ENCODE data around the gene AGL. TPM values are rescaled to one million over a fixed set of nuclear protein-coding genes. Genes with fewer than 3 reads are reported as not detected.
"Not testable (repeated sequence)": the region's sequence is repeated elsewhere in the genome, so short reads cannot be mapped to it uniquely, and the experiment has no call there.

Gene AGL
- total and polyA plus RNA-seq, 12 donors = 10.5 to 73.1 (median 54.6) TPM

- Histone ChIP-seq H3K4me1 (peaks cover 0 to 33% (median 14%) of the 10 kb centered on the region in 9 donors), H3K9me3 (no peaks in the 10 kb centered on the region), H3K27me3 (no peaks in the 10 kb centered on the region), H3K27ac (peak overlapping the region in 5 of 10 donors; percentile 10 to 93 (median 91)), H3K4me3 (peak overlapping the region in 9 of 10 donors; percentile 71 to 91 (median 85)), H3K36me3 (peaks cover 0 to 24% (median 0%) of the 10 kb centered on the region in 9 donors)
- DNase-seq = no peak
- 67 to 72% methylated on average over 4 of the region's 4 CpGs for WGBS, 2 donors
- intact Hi-C loops (cut with DNase I) = loop anchor here in 2 of 10 donors (5.0 kb wide), 2 partner anchors 35 to 45 kb away; no protein-coding TSS in a partner anchor
- no peak for ATAC-seq
- TF ChIP-seq CTCF (IDR thresholded peaks at IDR 0.05) = no peak
Measured at GRCh38 chr1:99851850-99852454, 1.8 kb downstream of the AGL start.

GRCh38 chr1:99852648-99853047 lies 2.5 kb downstream of the AGL start:
- ATAC-seq = no peak
- Histone ChIP-seq H3K27ac (peak overlapping the region in 1 of 10 donors; percentile 2), H3K9me3 (no peaks in the 10 kb centered on the region), H3K4me1 (peaks cover 0 to 31% (median 14%) of the 10 kb centered on the region in 9 donors), H3K27me3 (no peaks in the 10 kb centered on the region), H3K36me3 (peaks cover 0 to 24% (median 0%) of the 10 kb centered on the region in 9 donors), H3K4me3 (peak overlapping the region in 4 of 10 donors; percentile 75 to 91 (median 84))
- intact Hi-C loops (cut with DNase I) = loop anchor here in 2 of 10 donors (5.0 kb wide), 2 partner anchors 35 to 45 kb away; no protein-coding TSS in a partner anchor
- no peak for DNase-seq
- 66 to 71% methylated on average over 3 of the region's 3 CpGs for WGBS, 2 donors
- no peak for TF ChIP-seq CTCF (IDR thresholded peaks at IDR 0.05)

GRCh38 chr1:99855914-99856450 lies 5.8 kb downstream of the AGL start:
- ATAC-seq = peak in 6 of 8 donors; percentile 80 to 95 (median 92)

GRCh38 chr1:99857041-99857440 lies 6.9 kb downstream of the AGL start:
- H3K9me3 ChIP-seq; ATAC-seq; H3K4me3 ChIP-seq; H3K27me3 ChIP-seq; DNase-seq; intact Hi-C loops (cut with DNase I); H3K27ac ChIP-seq: not testable (repeated sequence)
- peaks cover 0 to 34% (median 8%) of the 10 kb centered on the region in 9 donors for H3K36me3 ChIP-seq
- H3K4me1 ChIP-seq = peaks cover 0 to 21% (median 9%) of the 10 kb centered on the region in 9 donors
- 95 to 96% methylated on average over 18 to 26 of the region's 33 CpGs for WGBS, 2 donors

More at GRCh38 chr1:99855914-99856450, 5.8 kb downstream of the AGL start:
- no peak for TF ChIP-seq CTCF (IDR thresholded peaks at IDR 0.05)
- Histone ChIP-seq H3K4me1 (peaks cover 0 to 27% (median 9%) of the 10 kb centered on the region in 9 donors), H3K9me3 (no peaks in the 10 kb centered on the region), H3K27me3 (no peaks in the 10 kb centered on the region), H3K4me3 (no peak overlapping the region), H3K36me3 (peaks cover 0 to 24% (median 0%) of the 10 kb centered on the region in 9 donors), H3K27ac (peak overlapping the region in 4 of 10 donors; percentile 31 to 50 (median 36))
- DNase-seq = no peak
- 100% methylated on average over 1 of the region's 1 CpG for WGBS, 2 donors
- intact Hi-C loops (cut with DNase I) = no loop called here
